Dermis microvascular lymphatic vessel endothelial cell (primary cell): ENCODE results near the gene CABP2. TPM values are rescaled to one million over a fixed set of nuclear protein-coding genes. Genes with fewer than 3 reads are reported as not detected.
"Not testable (repeated sequence)": the region's sequence is repeated elsewhere in the genome, so short reads cannot be mapped to it uniquely, and the experiment has no call there.

Source experiments
- DNase-seq, 2 donors: peaks; one replicate each; pipeline versions ENCODE4 v3.0.0 to v3.0.0-alpha.2; 2010; ENCODE audit warnings: low read depth in 2 of 2
- total RNA-seq: library from RNA; depleted of rRNA; stranded (reverse); fragments of >200 nt; gene quantifications from 2 replicates; pipeline ENCODE4 v1.2.1, GENCODE V29; 2014

Gene CABP2
- total RNA-seq, 1 donor from 2014 or later, result not detected

DNA sequence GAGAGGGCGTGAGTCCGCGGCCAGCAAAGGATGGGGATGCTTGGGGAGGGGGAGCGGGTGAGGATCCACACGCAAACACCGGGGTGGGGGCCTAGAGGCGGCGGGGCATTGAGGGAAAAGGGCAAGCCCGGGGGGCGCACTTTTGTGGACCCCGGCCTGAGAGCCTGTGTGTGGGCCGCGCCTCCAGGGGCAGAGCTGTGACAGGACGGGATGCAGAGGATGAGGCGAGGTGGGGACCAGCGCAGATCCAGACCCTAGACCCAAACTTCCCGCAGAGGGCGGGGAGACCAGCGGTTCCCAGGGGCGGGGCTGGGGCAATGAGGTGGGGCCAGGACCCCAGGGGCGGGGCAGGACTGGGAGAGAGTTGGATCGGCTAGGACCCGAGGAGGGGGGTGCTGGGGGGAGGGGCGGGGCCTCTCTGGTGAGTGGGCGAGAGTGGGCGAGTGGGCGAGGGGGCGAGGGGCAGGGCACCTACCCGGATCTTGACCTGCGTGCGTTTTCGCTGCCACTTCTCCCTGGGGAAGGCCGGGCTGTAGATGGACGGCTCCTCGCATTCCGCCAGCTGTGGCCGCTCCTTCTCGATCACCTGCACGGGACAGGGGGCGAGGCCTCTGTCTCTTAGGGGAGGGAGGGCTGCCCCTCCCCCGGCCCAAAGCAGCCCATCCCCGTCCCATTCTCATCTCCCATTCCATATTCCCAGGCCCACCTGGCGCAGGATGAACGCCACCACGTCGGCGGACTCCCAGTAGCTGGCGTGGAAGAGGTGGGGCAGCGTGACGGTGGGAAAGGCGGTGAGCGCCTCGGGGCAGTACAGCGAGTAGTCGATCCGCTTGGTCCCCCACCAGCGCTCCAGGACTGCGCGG, 28.6 kb downstream of the CABP2 start:
- no peak for DNase-seq

DNA sequence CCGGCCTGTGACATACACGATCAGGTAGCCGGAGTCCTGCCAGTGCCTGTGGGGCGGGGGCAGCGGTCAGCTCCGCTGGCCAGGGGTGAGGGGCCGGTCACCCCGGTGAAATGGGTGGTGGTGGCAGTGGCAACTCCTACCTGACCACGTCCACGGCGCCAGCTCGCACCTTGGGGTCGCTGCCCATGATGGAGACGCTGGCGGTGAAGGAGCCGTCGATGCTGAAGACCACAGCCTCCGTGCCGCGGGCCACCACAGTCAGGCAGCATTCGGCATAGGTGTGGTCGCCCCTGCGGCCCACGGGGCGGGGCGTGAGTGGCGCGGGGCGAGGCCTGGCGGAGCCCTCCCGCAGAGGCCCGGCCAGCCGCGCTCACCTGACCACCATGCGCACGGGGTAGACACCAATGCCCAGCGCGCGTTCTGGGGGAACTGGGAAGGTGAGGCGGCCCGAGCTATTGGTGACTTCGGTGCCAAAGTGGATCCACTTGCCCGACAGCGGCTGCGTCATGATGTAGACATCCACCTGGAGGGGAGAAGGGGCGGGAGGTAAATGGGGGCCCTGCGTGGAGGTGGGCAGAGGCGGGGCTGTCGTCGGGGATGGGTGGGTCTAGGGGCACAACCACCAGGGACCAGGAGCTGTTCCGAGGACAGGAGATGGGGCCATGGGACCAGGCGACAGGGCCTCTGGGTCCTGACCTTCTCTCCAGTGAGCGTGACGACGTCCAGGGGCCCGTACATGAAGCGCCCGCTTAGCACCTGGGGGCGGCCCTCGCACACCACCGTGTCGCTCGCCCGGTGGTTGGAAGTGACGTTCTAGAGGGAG, 29.5 kb downstream of the CABP2 start:
- no peak for DNase-seq

DNA sequence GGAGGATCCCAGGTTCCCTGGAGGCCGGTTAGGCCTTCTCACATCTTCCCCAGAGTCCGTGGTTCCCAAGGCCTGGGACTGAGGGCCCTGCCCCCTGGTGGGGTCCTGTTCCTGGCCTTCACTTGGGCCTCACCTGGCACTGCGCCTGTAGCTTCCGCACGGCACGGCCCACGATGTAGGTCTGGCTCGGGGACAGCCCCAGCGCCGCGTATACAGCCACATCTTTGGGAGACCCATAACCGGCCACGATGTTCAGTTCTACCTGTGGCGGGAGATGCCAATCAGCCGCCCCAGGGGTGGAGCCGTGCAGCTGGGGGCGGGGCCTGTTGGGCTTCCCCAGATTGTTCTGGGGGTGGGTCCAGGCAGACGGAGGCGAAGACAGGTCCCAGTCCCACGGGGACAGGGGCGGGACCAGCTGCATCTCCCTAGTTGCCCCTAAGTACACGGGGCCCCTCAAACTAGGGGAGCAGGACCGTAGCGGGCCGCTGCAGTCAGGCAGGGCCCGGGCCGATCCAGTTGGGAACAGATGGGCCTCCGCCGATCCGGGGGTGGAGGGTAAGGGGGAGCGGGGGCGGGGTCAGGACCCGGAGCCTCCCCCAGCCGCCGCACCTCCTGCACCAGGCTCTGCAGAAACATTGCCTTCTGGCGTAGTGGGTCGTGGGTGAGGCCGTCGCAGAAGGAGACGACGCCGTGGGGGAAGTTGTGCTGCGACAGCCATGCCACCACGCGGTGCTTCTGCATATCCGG, 30.3 kb downstream of the CABP2 start:
- DNase-seq, result no peak

DNA sequence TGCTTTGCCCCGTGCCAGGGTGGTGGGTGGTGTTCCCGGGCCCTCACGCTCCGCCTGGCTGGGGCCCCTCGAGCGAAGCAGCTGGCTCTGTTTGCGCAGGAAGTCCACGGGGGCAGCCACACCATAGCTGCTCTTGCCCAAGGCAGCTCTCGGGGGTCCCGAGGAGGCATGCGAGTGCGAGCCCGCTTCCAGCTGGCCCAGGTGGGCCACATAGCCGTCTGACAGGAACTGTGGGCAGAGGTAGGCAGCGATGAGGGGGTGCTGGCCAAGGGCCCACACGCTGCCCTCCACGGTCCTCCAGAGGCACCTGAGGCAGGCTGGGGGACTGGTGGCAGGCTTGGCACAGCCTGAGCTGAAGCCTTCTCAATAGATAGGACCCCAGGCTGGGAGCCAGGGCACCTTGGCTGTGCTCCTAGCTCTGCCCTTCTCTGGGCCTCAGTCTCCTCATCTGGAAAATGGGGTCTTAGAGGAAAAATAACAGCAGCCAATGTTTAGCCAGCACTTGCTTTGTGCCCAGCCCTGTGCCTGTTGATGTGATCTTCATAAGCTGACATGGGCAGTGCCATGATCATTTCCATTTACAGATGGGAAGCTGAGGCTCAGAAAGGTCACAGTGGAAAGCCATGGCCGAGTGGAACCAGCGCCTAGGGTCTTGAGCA, 31.0 kb downstream of the CABP2 start:
- DNase-seq, result no peak

DNA sequence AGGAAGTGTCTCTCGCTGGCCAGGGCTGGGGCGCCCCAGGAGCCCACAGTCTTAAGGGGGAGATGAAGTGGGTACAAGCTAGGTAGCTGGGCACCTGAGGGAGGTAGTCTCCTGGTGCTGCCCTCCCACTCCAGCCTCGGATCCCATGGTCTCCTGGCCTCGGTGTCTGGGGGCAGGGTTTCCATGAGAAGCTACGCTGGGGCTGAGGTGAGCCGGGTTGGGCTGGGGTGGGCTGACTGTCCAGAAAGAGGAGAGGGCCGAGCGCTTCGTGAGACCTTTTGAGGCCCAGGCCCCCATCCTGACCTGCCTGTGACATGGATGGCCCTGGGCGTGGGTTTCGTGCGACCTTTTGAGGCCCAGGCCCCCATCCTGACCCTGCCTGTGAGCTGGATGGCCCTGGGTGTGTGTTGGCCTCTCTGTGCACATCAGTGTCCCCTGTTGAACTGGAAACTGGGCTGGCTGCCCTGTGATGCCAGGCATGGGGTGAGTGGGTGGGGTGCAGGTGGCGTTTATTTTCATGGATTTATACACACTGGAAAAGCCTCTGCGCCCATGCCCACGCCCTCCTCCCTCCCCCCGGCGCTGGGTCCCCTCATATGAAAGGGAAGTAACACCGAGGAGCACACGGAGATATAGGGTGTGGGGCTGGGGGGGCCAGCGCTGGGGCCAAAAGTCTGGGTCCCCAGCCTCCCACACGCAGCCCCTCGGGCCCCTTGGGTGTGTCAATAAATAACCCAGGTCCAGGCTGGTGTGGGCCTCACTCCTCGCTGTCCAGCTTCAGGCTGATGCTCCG, 31.8 kb downstream of the CABP2 start:
- DNase-seq, result no peak

DNA sequence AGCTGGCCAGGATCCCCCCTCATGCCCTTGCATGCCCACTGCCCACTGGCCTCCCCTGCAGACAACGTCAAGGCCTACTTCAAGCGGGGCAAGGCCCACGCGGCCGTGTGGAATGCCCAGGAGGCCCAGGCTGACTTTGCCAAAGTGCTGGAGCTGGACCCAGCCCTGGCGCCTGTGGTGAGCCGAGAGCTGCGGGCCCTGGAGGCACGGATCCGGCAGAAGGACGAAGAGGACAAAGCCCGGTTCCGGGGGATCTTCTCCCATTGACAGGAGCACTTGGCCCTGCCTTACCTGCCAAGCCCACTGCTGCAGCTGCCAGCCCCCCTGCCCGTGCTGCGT, 32.5 kb downstream of the CABP2 start:
- no peak for DNase-seq

DNA sequence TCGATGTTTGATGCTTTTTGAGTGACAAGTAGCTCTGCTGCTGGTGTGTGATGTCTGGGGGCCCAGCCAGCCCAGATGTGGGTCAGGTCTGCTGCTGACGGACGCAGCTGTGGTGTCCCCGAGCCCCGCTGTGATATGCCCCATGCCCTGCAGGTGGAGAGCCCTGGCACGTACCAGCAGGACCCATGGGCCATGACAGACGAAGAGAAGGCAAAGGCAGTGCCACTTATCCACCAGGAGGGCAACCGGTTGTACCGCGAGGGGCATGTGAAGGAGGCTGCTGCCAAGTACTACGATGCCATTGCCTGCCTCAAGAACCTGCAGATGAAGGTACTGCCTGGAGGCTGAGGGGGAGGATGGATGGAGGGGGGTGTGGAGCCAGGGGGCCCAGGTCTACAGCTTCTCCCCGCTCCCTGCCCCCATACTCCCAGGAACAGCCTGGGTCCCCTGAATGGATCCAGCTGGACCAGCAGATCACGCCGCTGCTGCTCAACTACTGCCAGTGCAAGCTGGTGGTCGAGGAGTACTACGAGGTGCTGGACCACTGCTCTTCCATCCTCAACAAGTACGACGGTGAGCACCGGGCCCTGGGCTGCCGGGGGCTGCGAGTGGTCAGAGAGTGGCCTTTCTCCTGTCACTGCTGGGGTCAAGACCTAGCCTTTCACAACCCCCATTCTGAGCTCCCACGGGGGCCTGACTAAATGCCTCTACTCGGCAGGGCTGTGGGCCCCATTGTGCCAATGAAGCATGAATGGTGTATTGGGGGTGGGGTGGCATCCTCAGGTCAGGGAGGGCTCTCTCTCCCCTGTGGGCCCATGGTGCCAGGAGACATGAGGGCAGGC, 33.1 kb downstream of the CABP2 start:
- no peak for DNase-seq

DNA sequence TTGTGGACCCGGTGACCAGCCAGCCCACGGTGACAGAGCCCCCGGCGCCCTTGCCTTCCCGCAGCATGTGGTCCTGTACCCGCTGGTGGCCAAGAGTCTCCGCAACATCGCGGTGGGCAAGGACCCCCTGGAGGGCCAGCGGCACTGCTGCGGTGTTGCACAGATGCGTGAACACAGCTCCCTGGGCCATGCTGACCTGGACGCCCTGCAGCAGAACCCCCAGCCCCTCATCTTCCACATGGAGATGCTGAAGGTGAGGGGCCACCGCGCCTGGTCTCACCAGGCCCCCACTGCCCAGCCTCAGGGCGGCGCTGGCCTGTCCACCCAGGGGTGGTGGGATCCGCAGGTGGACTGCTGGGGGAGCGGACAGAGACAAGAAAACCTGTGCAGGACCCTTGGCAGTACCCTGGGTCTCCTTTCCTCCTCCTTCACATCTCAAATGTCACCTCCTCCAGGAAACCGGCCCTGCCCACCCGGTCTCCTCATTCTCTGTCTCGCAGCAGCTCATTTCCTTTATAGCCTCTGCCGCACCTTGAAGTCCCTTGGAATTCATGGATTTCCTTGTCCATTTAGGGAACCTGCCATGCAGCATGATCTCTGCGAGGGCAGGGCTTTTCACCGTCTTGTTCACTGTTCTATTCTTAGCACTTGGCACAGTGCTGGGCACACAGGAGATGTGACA, 33.9 kb downstream of the CABP2 start:
- no peak for DNase-seq

DNA sequence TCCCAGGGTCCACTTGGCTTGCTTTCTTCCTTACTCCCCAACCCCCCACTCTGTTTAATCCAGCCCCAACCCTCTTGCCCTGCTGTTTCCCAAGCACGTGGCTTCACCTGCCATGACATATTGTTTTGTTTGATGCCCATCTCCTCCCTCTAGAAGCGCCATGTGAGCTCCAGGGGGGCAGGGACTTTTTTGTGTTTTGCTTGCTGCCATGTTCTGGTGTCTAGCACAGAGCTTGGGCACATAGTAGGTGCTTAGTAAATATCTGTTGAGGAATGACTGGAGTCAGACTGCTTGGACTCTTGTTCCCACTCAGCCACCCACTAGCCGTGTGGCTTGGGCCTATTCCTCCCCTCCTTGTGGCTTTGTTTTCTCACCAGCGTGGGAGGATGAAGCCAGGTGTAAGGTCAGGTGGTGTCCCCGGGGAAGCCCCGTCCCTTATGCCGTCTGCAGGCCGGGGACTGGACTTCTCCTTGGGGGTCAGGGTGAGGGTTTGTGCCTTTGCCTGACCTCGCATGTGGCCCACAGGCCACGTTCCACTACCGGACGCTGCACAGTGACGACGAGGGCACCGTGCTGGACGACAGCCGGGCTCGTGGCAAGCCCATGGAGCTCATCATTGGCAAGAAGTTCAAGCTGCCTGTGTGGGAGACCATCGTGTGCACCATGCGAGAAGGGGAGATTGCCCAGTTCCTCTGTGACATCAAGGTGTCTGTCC, 36.6 kb downstream of the CABP2 start:
- DNase-seq, result no peak

DNA sequence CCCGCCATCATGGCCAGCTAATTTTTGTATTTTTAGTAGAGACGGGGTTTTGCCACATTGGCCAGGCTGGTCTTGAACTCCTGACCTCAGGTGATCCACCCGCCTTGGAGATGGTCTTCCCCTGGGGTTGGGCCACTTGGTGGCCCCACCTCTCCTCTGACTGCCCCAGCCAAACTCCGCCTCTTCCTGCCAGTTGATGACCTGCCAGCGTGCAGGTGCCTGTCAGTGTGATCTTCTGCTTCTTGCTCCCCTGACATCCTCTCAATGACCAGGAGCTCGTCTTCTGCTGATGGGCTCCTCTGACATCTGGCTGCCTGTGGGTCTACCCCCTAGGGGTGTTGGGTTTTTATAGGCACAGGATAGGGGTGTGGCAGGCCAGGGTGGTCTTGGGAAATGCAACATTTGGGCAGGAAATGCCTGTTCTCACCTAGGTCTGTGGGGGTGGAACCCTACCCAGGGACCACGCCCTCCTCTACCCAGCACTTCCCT, 37.3 kb downstream of the CABP2 start:
- not testable (repeated sequence) for DNase-seq

DNA sequence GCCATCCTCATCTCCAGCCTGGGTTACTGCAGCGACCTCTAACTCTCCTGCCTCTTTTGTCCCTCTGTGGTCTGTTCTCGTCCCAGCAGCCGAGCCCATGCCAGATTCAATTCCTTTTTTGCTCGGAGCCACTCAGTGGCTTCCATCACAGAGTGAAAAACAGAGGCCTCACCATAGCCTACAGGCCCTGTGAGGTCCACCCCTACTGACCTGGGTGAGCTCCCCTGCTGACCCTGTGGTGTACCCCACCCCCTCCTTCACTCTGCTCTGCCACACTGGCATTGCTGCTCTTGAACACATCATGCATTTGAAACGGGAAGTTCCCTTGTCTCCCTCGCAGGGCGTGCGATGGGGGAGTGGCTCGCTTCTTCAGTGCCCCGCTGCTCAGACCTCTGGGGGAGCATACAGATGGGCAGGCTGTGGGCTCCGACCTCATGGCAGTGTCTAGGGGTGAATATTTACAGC, 38.4 kb downstream of the CABP2 start:
- no peak for DNase-seq

DNA sequence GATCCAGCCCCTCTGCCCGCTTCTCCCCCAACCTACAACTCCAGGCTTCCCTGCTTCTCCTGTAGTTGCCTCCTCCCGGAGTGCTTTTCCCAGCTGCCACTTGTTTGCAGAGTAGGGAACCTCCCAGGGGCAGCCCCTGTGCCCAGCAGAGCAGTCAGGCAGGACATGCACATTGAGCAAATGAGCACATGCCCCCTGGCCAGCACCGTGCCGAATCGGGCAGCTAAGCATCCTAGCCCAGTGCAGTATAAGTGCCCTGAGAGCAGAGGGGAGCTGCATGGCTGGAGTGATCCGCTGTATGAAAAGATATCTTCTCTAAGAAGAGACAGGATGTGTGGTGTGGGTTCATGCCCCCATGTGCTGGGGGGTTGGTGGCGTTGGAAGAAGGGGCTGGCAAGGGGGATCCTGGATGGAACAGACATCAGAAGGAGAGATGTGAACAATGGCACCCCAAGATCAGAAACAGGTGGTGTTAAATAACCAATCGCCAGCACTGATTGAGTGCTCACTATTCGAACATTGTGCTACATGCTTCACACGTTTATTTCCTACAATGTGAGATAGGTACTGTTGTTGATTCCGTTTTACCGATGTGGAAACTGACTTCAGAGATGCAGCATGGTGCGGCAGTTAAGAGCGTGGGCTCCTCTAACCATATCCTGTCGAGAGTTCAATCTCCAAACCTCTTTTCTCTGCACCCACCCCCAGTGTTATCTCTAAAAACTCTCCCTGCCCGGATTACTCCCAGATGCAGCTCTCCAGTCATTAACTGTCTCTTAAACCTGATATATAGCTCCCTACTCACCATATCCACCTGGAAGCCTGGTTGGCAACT, 39.2 kb downstream of the CABP2 start:
- DNase-seq, result no peak

DNA sequence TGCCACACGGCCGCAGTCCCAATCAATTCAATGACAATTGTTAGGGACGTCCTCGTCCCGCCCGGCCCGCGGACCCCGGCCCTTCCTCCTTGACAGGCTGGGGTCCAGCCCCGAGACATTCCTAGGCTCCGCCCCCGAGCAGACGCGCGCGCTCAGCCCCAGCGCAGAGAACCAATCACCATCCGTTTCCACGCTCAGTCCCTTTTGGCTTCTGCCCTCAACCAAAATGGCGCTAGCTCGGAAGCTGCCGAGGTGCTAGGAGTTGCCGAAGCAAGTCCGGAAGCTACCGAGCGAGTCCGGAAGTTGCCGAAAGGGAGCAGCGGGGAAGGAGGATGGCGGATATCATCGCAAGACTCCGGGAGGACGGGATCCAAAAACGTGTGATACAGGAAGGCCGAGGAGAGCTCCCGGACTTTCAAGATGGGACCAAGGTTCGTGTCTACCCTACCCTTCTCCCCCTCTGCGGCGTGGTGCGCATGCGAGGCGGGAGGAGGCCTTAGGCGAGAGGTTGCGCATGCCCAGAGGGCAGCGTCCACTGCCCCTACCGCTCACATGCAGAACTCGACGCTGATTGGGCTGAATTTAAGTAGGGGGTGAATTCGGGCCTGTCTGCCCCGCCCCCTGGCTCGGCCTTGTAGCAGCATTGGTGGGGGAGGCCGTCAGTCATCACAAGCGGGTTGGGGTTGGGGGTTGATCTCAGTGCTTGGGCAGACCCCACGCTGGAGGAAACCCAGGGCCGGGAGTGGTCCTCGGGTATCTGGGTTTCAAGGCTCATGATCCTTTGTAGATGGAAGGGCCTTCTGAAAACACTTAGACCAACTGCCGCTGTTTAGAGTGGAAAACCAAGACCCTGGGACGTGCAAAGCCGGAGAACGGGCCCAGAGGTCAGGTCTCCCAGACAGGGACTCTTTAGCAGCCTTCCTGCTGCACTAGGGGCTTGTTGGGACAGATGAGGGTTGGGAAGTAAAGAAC, 40.1 kb downstream of the CABP2 start, which contains the start of gene AIP:
TSS of gene AIP (plus strand) at position 200 of the 972 bp plus-strand sequence. CDS start at position 333, 133 bp downstream.
- DNase-seq, result peak; percentile 95 to 97

DNA sequence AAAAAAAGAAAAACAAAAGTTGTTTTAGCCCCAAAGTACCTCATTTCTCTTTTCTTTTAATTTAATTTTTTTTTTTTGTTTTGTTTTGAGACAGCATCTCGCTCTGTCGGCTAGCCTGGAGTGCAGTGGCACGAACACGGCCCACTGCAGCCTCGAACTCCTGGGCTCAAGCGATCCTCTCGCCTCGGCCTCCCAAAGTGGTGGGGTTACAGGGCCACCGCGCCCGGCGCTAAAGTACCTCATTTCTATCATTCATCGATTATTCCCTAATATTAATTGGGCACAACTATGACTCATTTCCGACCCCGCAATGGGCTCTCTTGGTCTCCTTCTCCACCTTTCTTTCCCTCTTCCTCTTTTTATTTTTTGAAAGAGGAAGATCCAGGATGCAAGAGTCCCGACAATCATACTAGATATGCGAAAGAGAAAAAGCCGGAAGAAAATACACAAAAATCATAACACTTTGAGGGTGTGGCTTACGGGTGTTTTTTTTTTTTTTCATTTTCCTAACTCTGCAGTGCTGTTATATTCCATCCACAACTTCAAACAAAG, 40.9 kb downstream of the CABP2 start:
- DNase-seq, result no peak

DNA sequence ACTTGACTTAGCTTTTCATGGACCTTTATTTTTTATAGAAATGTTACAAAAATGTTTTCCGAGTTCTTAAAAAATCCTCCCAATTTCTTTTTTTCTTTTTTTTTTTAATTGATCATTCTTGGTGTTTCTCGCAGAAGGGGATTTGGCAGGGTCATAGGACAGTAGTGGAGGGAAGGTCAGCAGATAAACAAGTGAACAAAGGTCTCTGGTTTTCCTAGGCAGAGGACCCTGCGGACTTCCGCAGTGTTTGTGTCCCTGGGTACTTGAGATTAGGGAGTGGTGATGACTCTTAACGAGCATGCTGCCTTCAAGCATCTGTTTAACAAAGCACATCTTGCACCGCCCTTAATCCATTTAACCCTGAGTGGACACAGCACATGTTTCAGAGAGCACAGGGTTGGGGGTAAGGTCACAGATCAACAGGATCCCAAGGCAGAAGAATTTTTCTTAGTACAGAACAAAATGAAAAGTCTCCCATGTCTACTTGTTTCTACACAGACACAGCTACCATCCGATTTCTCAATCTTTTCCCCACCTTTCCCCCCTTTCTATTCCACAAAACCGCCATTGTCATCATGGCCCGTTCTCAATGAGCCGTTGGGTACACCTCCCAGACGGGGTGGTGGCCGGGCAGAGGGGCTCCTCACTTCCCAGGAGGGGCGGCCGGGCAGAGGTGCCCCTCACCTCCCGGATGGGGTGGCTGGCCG, 45.7 kb downstream of the CABP2 start:
- not testable (repeated sequence) for DNase-seq
